AG04450 (cell line): ENCODE results near the gene INPP5D. TPM values are rescaled to one million over a fixed set of nuclear protein-coding genes. Genes with fewer than 3 reads are reported as not detected.

Experiments
- CTCF ChIA-PET: fragments of 300-600, 350-600 bp; formaldehyde crosslinking; extraction: SDS; loops from one replicate; lab custom pipeline; 2022; ENCODE audit warnings: antibody characterized with exemption, inconsistent platforms; lab: Charles Lee
- POLR2A ChIA-PET: fragments of 350-600 bp; formaldehyde crosslinking; extraction: SDS; loops from one replicate; lab custom pipeline; 2021; ENCODE audit warnings: antibody characterized with exemption, inconsistent platforms; lab: Yijun Ruan, JAX
- DNase-seq: peaks from one replicate; pipeline ENCODE4 v3.0.0-alpha.2; 2011; ENCODE audit warnings: low read depth, low spot score
- H3K27ac ChIP-seq: one replicate; pipeline ENCODE4 v1.5.1; 2012; ENCODE audit warnings: low read depth, low read length, control low read depth
- H3K27me3 ChIP-seq: one replicate; pipeline ENCODE4 v1.6.0; 2012; ENCODE audit warnings: low read length; ENCODE audit not compliant: control insufficient read depth, insufficient read depth
- H3K4me3 ChIP-seq: 2 replicates; pipeline ENCODE4 v1.5.1; 2011; ENCODE audit warnings: mild to moderate bottlenecking, low read depth, low read length, control low read depth
- H3K9me3 ChIP-seq: 2 replicates; pipeline ENCODE4 v1.5.1; 2012; ENCODE audit warnings: low read length; ENCODE audit not compliant: control insufficient read depth, insufficient read depth
- CTCF ChIP-seq: IDR thresholded peaks from 2 replicates; pipeline ENCODE4 v1.5.1; 2011; ENCODE audit warnings: low read depth, low read length, control low read depth, inconsistent platforms
- polyA plus RNA-seq: library from polyadenylated mRNA; depleted of rRNA; stranded (reverse); fragments of >200 nt; gene quantifications from 2 replicates; pipeline ENCODE4 v1.2.3, GENCODE V29; 2011

The INPP5D gene
- polyA plus RNA-seq, 1 experiment, result 0.43 TPM

DNA sequence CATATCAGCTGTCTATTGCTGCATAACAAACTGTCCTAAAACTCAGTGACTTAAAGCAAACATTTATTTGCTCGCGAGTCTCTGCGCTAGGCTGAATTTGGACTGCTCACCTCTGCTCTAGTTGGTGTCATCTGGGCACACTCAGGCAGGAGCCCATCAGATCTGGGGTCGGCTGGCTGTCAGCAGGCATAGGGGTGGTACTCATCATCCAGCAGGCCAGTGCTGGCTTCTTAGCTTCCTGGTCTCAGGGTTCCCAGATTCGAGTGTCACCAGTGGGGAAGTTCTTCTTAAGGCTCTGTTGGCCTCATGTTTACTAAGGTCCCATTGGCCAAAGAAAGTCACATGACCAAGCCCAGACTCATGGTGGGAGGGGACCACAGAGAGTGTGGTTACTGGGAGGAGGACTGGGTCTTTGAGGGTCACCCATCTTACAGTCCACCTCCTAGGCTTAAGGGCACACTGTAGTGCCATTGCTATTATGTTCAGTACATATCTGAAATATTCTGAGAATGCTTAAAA is 119.8 kb downstream of the INPP5D start:
- POLR2A ChIA-PET, result no interaction called here

GRCh38 chr2:233183869-233184418 is 123.8 kb downstream of the INPP5D start:
- POLR2A ChIA-PET, result no interaction called here
- Histone ChIP-seq H3K27me3 (peaks cover 27% of the 10 kb centered on the region), H3K9me3 (peaks cover 3% of the 10 kb centered on the region; the same call in 1 of the 2 replicates), H3K4me3 (no peak overlapping the region), H3K27ac (no peak overlapping the region)
- no peak for DNase-seq
- CTCF ChIA-PET, result interaction anchor here (1.0 kb wide), 1 partner anchor 130 kb away, joined by 3 read pairs; no protein-coding TSS in a partner anchor
- TF ChIP-seq CTCF, result no peak

More for the DNA sequence above, 119.8 kb downstream of the INPP5D start:
- Histone ChIP-seq H3K9me3 (peaks cover 3% of the 10 kb centered on the region; the same call in 1 of the 2 replicates), H3K27ac (no peak overlapping the region), H3K4me3 (no peak overlapping the region), H3K27me3 (peaks cover 19% of the 10 kb centered on the region)
- DNase-seq, result no peak
- no peak for TF ChIP-seq CTCF
- CTCF ChIA-PET, result no interaction called here

DNA sequence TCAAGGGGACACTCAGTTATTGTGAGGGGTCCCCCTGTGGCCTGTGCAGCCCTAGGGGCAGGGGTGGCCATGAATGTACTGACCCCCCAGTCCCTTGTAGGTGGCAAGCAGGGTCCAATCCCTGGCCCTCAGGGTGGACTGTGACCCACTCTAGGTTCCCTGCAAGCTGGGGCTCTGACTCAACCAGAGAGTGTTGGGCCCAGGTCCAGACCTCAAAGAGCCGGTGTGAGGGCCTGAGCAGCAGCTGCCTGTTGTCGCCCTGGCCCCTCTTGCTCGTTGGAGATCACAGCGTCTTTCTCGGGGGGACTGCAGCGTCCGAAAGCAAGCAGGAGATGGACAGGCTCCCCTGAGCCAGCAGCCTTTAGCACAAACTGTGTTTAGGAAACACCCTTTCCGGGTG is 124.5 kb downstream of the INPP5D start:
- Histone ChIP-seq H3K27ac (no peak overlapping the region), H3K4me3 (no peak overlapping the region), H3K27me3 (peaks cover 27% of the 10 kb centered on the region), H3K9me3 (peaks cover 3% of the 10 kb centered on the region; the same call in 1 of the 2 replicates)
- TF ChIP-seq CTCF, result no peak
- ChIA-PET POLR2A (no interaction called here), CTCF (interaction anchor here (1.0 kb wide), 1 partner anchor 131 kb away, joined by 3 read pairs; no protein-coding TSS in a partner anchor)
- DNase-seq, result no peak

- TF ChIP-seq CTCF, result no peak
These were observed 125.2 kb downstream of the INPP5D start for GRCh38 chr2:233185330-233185729.

GRCh38 chr2:233185963-233186362 is 125.8 kb downstream of the INPP5D start:
- Histone ChIP-seq H3K27me3 (peaks cover 29% of the 10 kb centered on the region), H3K4me3 (no peak overlapping the region), H3K9me3 (no peaks in the 10 kb centered on the region), H3K27ac (no peak overlapping the region)
- ChIA-PET POLR2A (no interaction called here), CTCF (no interaction called here)
- DNase-seq, result no peak
- TF ChIP-seq CTCF, result no peak

More at GRCh38 chr2:233185330-233185729, 125.2 kb downstream of the INPP5D start:
- Histone ChIP-seq H3K4me3 (no peak overlapping the region), H3K9me3 (peaks cover 1% of the 10 kb centered on the region; the same call in 1 of the 2 replicates), H3K27ac (no peak overlapping the region), H3K27me3 (peaks cover 28% of the 10 kb centered on the region)
- DNase-seq, result no peak
- ChIA-PET CTCF (no interaction called here), POLR2A (no interaction called here)
